ENCODE results near the gene PIK3CB. TPM values are rescaled to one million over a fixed set of nuclear protein-coding genes. Genes with fewer than 3 reads are reported as not detected.

The PIK3CB gene
- polyA plus RNA-seq, 1 donor from 2014 or later = 11.5 TPM

DNA sequence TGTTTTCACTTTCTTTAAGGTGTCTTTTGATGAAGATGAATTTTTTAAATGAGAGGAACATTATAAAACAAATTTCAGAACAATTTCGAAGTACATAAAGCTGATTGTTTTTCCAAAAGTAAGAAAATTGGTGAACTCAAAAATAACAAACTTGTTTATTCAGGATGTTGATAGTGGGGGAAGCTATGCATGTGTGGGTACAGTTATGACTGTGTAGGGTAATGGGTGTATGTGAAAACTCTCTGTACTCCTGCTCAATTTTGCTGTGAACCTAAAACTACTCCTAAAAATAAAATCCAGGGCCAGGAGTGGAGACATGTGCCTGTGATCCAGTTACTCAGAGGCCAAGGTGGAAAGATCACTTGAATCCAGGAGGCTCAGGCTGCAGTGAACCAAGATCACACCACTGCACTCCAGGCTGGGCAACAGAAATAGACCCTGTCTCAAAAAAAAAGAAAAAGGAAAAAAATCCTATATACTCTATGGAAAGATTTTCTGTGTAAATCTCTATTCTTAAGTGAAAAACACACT is 37.2 kb downstream of the PIK3CB start:
- Histone ChIP-seq H3K9me2 (ENCODE audit: insufficient read depth, low read length) (no peaks in the 10 kb centered on the region), H3K36me3 (ENCODE audit: insufficient read depth, low read length) (no peaks in the 10 kb centered on the region), H3K27ac (ENCODE audit: low read length) (no peak overlapping the region), H3K9ac (ENCODE audit: low read length) (no peak overlapping the region), H3K79me2 (replicated peaks; ENCODE audit: insufficient read depth, low read length) (no peaks in the 10 kb centered on the region), H2AFZ (ENCODE audit: low read depth, low read length) (no peak overlapping the region), H3K9me3 (ENCODE audit: low read length) (no peaks in the 10 kb centered on the region), H3K4me2 (ENCODE audit: low read length) (no peak overlapping the region), H3F3A (ENCODE audit: insufficient read depth, low read length, poor library complexity, severe bottlenecking) (no peaks in the 10 kb centered on the region), H3K27me3 (ENCODE audit: insufficient read depth, low read depth, low read length) (no peaks in the 10 kb centered on the region), H4K20me1 (ENCODE audit: insufficient read depth) (no peaks in the 10 kb centered on the region), H3K4me3 (ENCODE audit: low read length) (no peak overlapping the region)
- TF ChIP-seq EZH2 (IDR thresholded peaks at IDR 0.05; ENCODE audit: borderline replicate concordance, insufficient read depth, low read length, poor library complexity, severe bottlenecking) (no peak), POLR2AphosphoS5 (IDR thresholded peaks at IDR 0.05) (no peak), RAD21 (conservative IDR thresholded peaks at IDR 0.05) (no peak), SMC3 (conservative IDR thresholded peaks at IDR 0.05; ENCODE audit: poor library complexity) (no peak), TAF1 (IDR thresholded peaks at IDR 0.05; ENCODE audit: low read depth) (no peak), MXI1 (conservative IDR thresholded peaks at IDR 0.05; ENCODE audit: poor library complexity, severe bottlenecking) (no peak), EP300 (conservative IDR thresholded peaks at IDR 0.05; ENCODE audit: poor library complexity, severe bottlenecking) (no peak)
- TF ChIP-seq, protein P1, sequence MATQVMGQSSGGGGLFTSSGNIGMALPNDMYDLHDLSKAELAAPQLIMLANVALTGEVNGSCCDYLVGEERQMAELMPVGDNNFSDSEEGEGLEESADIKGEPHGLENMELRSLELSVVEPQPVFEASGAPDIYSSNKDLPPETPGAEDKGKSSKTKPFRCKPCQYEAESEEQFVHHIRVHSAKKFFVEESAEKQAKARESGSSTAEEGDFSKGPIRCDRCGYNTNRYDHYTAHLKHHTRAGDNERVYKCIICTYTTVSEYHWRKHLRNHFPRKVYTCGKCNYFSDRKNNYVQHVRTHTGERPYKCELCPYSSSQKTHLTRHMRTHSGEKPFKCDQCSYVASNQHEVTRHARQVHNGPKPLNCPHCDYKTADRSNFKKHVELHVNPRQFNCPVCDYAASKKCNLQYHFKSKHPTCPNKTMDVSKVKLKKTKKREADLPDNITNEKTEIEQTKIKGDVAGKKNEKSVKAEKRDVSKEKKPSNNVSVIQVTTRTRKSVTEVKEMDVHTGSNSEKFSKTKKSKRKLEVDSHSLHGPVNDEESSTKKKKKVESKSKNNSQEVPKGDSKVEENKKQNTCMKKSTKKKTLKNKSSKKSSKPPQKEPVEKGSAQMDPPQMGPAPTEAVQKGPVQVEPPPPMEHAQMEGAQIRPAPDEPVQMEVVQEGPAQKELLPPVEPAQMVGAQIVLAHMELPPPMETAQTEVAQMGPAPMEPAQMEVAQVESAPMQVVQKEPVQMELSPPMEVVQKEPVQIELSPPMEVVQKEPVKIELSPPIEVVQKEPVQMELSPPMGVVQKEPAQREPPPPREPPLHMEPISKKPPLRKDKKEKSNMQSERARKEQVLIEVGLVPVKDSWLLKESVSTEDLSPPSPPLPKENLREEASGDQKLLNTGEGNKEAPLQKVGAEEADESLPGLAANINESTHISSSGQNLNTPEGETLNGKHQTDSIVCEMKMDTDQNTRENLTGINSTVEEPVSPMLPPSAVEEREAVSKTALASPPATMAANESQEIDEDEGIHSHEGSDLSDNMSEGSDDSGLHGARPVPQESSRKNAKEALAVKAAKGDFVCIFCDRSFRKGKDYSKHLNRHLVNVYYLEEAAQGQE (IDR thresholded peaks at IDR 0.05; ENCODE audit: borderline replicate concordance) = no peak
- TF ChIP-seq, protein P2, sequence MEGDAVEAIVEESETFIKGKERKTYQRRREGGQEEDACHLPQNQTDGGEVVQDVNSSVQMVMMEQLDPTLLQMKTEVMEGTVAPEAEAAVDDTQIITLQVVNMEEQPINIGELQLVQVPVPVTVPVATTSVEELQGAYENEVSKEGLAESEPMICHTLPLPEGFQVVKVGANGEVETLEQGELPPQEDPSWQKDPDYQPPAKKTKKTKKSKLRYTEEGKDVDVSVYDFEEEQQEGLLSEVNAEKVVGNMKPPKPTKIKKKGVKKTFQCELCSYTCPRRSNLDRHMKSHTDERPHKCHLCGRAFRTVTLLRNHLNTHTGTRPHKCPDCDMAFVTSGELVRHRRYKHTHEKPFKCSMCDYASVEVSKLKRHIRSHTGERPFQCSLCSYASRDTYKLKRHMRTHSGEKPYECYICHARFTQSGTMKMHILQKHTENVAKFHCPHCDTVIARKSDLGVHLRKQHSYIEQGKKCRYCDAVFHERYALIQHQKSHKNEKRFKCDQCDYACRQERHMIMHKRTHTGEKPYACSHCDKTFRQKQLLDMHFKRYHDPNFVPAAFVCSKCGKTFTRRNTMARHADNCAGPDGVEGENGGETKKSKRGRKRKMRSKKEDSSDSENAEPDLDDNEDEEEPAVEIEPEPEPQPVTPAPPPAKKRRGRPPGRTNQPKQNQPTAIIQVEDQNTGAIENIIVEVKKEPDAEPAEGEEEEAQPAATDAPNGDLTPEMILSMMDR (IDR thresholded peaks at IDR 0.05; ENCODE audit: poor library complexity, severe bottlenecking) = no peak

DNA sequence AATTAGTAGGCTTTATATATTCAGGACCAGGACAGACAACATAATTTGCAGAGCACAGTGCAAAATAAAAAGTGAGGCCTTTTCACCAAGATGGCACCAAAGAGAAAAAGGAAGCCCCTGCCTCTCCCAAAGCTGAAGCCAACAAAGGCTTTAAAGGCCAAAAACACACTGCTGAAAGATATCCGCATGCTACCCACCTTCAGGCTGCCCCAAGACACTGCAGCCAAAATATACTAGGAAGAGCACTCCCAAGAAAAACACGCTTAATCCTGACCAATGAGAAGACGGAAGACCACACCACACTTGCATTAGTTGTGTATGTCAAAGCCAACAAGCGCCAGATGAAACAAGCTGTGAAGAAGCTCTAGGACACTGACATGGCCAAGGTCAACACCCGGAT is 38.0 kb downstream of the PIK3CB start:
- no peak overlapping the region for H3K4me2 ChIP-seq (ENCODE audit: low read length)
- no peak overlapping the region for H3K27ac ChIP-seq (ENCODE audit: low read length)
- H2AFZ ChIP-seq (ENCODE audit: low read depth, low read length) = no peak overlapping the region
- H3K79me2 ChIP-seq (replicated peaks; ENCODE audit: insufficient read depth, low read length) = no peaks in the 10 kb centered on the region
- H3K9me3 ChIP-seq (ENCODE audit: low read length) = no peaks in the 10 kb centered on the region
- no peaks in the 10 kb centered on the region for H3K36me3 ChIP-seq (ENCODE audit: insufficient read depth, low read length)
- H3K4me3 ChIP-seq (ENCODE audit: low read length) = no peak overlapping the region
- H3K27me3 ChIP-seq (ENCODE audit: insufficient read depth, low read depth, low read length) = no peaks in the 10 kb centered on the region
- no peaks in the 10 kb centered on the region for H3F3A ChIP-seq (ENCODE audit: insufficient read depth, low read length, poor library complexity, severe bottlenecking)
- H3K9me2 ChIP-seq (ENCODE audit: insufficient read depth, low read length) = no peaks in the 10 kb centered on the region
- TF ChIP-seq, protein P2 (IDR thresholded peaks at IDR 0.05; ENCODE audit: poor library complexity, severe bottlenecking) = no peak
- no peak for TF ChIP-seq EZH2 (IDR thresholded peaks at IDR 0.05; ENCODE audit: borderline replicate concordance, insufficient read depth, low read length, poor library complexity, severe bottlenecking)
- no peak for TF ChIP-seq MXI1 (conservative IDR thresholded peaks at IDR 0.05; ENCODE audit: poor library complexity, severe bottlenecking)
- no peak for TF ChIP-seq RAD21 (conservative IDR thresholded peaks at IDR 0.05)
- TF ChIP-seq POLR2AphosphoS5 (IDR thresholded peaks at IDR 0.05) = no peak
- TF ChIP-seq SMC3 (conservative IDR thresholded peaks at IDR 0.05; ENCODE audit: poor library complexity) = no peak
- no peak for TF ChIP-seq EP300 (conservative IDR thresholded peaks at IDR 0.05; ENCODE audit: poor library complexity, severe bottlenecking)
- TF ChIP-seq, protein P1 (IDR thresholded peaks at IDR 0.05; ENCODE audit: borderline replicate concordance) = no peak
- no peak for TF ChIP-seq TAF1 (IDR thresholded peaks at IDR 0.05; ENCODE audit: low read depth)
- no peaks in the 10 kb centered on the region for H4K20me1 ChIP-seq (ENCODE audit: insufficient read depth)
- H3K9ac ChIP-seq (ENCODE audit: low read length) = no peak overlapping the region
